GM21529 (cell line): ENCODE data around the gene TXNDC11.

ENCODE experiments used
- ATAC-seq: cut with Tn5 transposase; IDR thresholded peaks from one replicate; pipeline ENCODE4 v1.9.1; 2021; ENCODE audit not compliant: unreplicated experiment

The TXNDC11 gene

GRCh38 chr16:11675561-11676511 lies 66.8 kb downstream of the TXNDC11 start:
- ATAC-seq: no peak

GRCh38 chr16:11674818-11675560 lies 67.7 kb downstream of the TXNDC11 start:
- ATAC-seq: no peak

GRCh38 chr16:11674001-11674817 lies 68.4 kb downstream of the TXNDC11 start:
- no peak for ATAC-seq

GRCh38 chr16:11673091-11674000 lies 69.3 kb downstream of the TXNDC11 start:
- no peak for ATAC-seq

GRCh38 chr16:11672206-11673090 lies 70.2 kb downstream of the TXNDC11 start:
- ATAC-seq: no peak

GRCh38 chr16:11671676-11672075 lies 71.0 kb downstream of the TXNDC11 start:
- no peak for ATAC-seq

GRCh38 chr16:11671271-11671670 lies 71.4 kb downstream of the TXNDC11 start:
- no peak for ATAC-seq

- ATAC-seq: peak; percentile 35
Measured at GRCh38 chr16:11670171-11671131, 72.2 kb downstream of the TXNDC11 start.

- ATAC-seq: no peak
Measured at GRCh38 chr16:11669380-11670146, 73.1 kb downstream of the TXNDC11 start.

GRCh38 chr16:11668623-11669379 lies 73.9 kb downstream of the TXNDC11 start:
- ATAC-seq: no peak

- ATAC-seq: peak; percentile 55
Measured at GRCh38 chr16:11667824-11668622, 74.6 kb downstream of the TXNDC11 start, which contains the start of gene SNN. Gene SNN, plus strand, starts transcription at chr16:11668455. Its CDS starts 7,605 bp downstream, at chr16:11676060.

- ATAC-seq: no peak
Measured at GRCh38 chr16:11667221-11667823, 75.3 kb downstream of the TXNDC11 start.

GRCh38 chr16:11666103-11667055 lies 76.3 kb downstream of the TXNDC11 start:
- ATAC-seq: no peak

GRCh38 chr16:11665071-11665491 lies 77.6 kb downstream of the TXNDC11 start:
- ATAC-seq: no peak
